ENCODE measurements around the gene MAP7D2. TPM values are rescaled to one million over a fixed set of nuclear protein-coding genes. Genes with fewer than 3 reads are reported as not detected.

Gene MAP7D2
- total RNA-seq, 1 experiment from 2014 or later: 1.9 TPM

DNA sequence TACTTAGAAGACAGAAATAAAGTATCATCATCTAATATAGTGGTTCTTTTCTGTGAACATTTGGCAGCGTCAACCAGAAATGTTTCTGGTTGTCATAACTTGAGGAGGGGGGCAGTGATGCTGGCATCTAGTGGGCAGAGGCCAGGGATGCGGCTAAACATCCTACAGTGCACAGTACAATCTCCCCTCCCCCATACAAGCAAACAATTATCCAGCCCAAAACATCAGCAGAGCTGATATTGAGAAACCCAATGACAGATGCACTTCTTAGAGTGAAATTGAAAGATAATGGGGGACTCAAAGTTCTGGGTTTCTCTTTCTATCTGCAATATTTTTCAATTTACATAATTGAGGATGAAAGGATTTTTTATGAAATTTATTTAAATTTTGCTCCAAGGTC lies 26.9 kb upstream of the MAP7D2 start:
- no peak overlapping the region for H3K18ac ChIP-seq (ENCODE audit: insufficient read length, low read depth, low read length)
- H3K56ac ChIP-seq (ENCODE audit: insufficient read length, low read depth, low read length): no peak overlapping the region
- no peak overlapping the region for H3K27ac ChIP-seq (ENCODE audit: insufficient read length, low read depth, low read length)
- H2BK5ac ChIP-seq (ENCODE audit: insufficient read length, low read length): no peak overlapping the region
- H3K79me2 ChIP-seq (ENCODE audit: insufficient read depth, low read length): peaks cover 18% of the 10 kb centered on the region
- H3K9me3 ChIP-seq (ENCODE audit: control insufficient read depth, low read depth, low read length): peaks cover 17% of the 10 kb centered on the region
- H3T11ph ChIP-seq (ENCODE audit: low read length): no peak overlapping the region
- Mint-ChIP-seq H3K4me1 (peaks cover 5 to 12% of the 10 kb centered on the region in 2 experiments), H3K4me3 (no peak overlapping the region), H3K27ac (no peak overlapping the region), H3K36me3 (ENCODE audit: insufficient read depth in 1 of 3, low read depth in 3 of 3) (peaks cover 16 to 27% (median 19%) of the 10 kb centered on the region in 3 experiments), H3K9me3 (peaks cover 57 to 64% of the 10 kb centered on the region in 2 experiments), H3K27me3 (ENCODE audit: low read depth) (no peaks in the 10 kb centered on the region; the same call in 1 of the 2 replicates)
- no peak overlapping the region for H4K5ac ChIP-seq (ENCODE audit: insufficient read length, low read depth, low read length)
- H3K27me3 ChIP-seq (ENCODE audit: insufficient read depth, low read length): no peaks in the 10 kb centered on the region
- no peak overlapping the region for H2BK15ac ChIP-seq (ENCODE audit: low read depth, low read length)
- DNase-seq: no peak
- no peak overlapping the region for H3K14ac ChIP-seq (ENCODE audit: insufficient read depth, low read length)
- no CpG with 5 or more reads among the region's 2 CpGs for WGBS (ENCODE audit: extremely low coverage, insufficient read length, low lambda C conversion rate)
- H2BK120ac ChIP-seq (ENCODE audit: low read depth, low read length, poor library complexity, severe bottlenecking): no peak overlapping the region
- no peak overlapping the region for H3K23ac ChIP-seq (ENCODE audit: insufficient read length, low read depth, low read length)
- no peak overlapping the region for H3K9ac ChIP-seq (ENCODE audit: extremely low read depth, insufficient read length, low read length)
- TF ChIP-seq, protein P1, sequence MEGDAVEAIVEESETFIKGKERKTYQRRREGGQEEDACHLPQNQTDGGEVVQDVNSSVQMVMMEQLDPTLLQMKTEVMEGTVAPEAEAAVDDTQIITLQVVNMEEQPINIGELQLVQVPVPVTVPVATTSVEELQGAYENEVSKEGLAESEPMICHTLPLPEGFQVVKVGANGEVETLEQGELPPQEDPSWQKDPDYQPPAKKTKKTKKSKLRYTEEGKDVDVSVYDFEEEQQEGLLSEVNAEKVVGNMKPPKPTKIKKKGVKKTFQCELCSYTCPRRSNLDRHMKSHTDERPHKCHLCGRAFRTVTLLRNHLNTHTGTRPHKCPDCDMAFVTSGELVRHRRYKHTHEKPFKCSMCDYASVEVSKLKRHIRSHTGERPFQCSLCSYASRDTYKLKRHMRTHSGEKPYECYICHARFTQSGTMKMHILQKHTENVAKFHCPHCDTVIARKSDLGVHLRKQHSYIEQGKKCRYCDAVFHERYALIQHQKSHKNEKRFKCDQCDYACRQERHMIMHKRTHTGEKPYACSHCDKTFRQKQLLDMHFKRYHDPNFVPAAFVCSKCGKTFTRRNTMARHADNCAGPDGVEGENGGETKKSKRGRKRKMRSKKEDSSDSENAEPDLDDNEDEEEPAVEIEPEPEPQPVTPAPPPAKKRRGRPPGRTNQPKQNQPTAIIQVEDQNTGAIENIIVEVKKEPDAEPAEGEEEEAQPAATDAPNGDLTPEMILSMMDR (conservative IDR thresholded peaks at IDR 0.05): no peak
- H4K20me1 ChIP-seq (ENCODE audit: control insufficient read depth, insufficient read depth, insufficient read length): no peaks in the 10 kb centered on the region
- H2BK12ac ChIP-seq (ENCODE audit: insufficient read length, low read depth, low read length): no peak overlapping the region
- no peak overlapping the region for H4K91ac ChIP-seq (ENCODE audit: insufficient read length, low read depth, low read length)
- H2AFZ ChIP-seq (ENCODE audit: low read length): no peak overlapping the region
- no peaks in the 10 kb centered on the region for H3K4me1 ChIP-seq (ENCODE audit: insufficient read depth, low read length)
- H4K8ac ChIP-seq (replicated peaks; ENCODE audit: insufficient read length, low read depth, low read length): no peak overlapping the region
- no peak overlapping the region for H3K4ac ChIP-seq (ENCODE audit: low read depth, low read length)
- H3K4me2 ChIP-seq (ENCODE audit: insufficient read depth, insufficient read length, low read length): no peak overlapping the region
- no peaks in the 10 kb centered on the region for H3K79me1 ChIP-seq (ENCODE audit: insufficient read depth, low read depth, low read length, poor library complexity, severe bottlenecking)
- H2AK5ac ChIP-seq (ENCODE audit: insufficient read length, low read length): no peak overlapping the region
- no peaks in the 10 kb centered on the region for H3K23me2 ChIP-seq (ENCODE audit: insufficient read length, low read depth, low read length, poor library complexity, severe bottlenecking)
- H2BK20ac ChIP-seq (ENCODE audit: low read depth, low read length, poor library complexity, severe bottlenecking): no peak overlapping the region
